H1 (cell line): ENCODE results near the gene CDC42SE2. TPM values are rescaled to one million over a fixed set of nuclear protein-coding genes. Genes with fewer than 3 reads are reported as not detected.

Experiments
- CTCF ChIA-PET: fragments of 300-600 bp; sonication (Branson Sonifier 250); formaldehyde crosslinking; loops from one replicate; lab custom pipeline; 2021; ENCODE audit not compliant: partially characterized antibody; lab: Charles Lee
- POLR2A ChIA-PET: fragments of 300-600 bp; sonication (Branson Sonifier 250); formaldehyde crosslinking; loops from one replicate; lab custom pipeline; 2021; ENCODE audit warnings: inconsistent platforms; ENCODE audit not compliant: partially characterized antibody; lab: Charles Lee
- DNase-seq, 2 experiments: peaks; one replicate each; pipeline versions ENCODE4 v3.0.0 to v3.0.0-alpha.2; 2010 to 2022; ENCODE audit warnings: low spot score in 2 of 2, low read depth in 1 of 2, mixed read lengths in 1 of 2
- FAIRE-seq: peaks from 2 replicates; lab custom pipeline; 2011; peaks lifted over from hg19 to GRCh38; lab: Jason Lieb, UNC
- H2AFZ ChIP-seq: 2 replicates; pipeline ENCODE4 v1.8.1; 2012; ENCODE audit warnings: low read length, inconsistent platforms
- H2AK5ac ChIP-seq: 2 replicates; pipeline ENCODE4 v1.6.1; 2013; ENCODE audit warnings: low read depth, low read length
- H2BK120ac ChIP-seq: replicated peaks from 2 replicates; pipeline ENCODE3; 2013; ENCODE audit warnings: low read depth, low read length, inconsistent platforms
- H2BK12ac ChIP-seq: 2 replicates; pipeline ENCODE4 v1.6.1; 2013; ENCODE audit warnings: low read depth, low read length
- H2BK15ac ChIP-seq: 2 replicates; pipeline ENCODE4 v1.6.1; 2013; ENCODE audit warnings: low read length
- H2BK20ac ChIP-seq: 2 replicates; pipeline ENCODE4 v1.6.1; 2013; ENCODE audit warnings: low read length
- H2BK5ac ChIP-seq: 2 replicates; pipeline ENCODE4 v1.6.1; 2013; ENCODE audit warnings: low read depth, low read length
- H3K14ac ChIP-seq: 2 replicates; pipeline ENCODE4 v1.6.1; 2013; ENCODE audit warnings: inconsistent platforms; ENCODE audit not compliant: insufficient read length
- H3K18ac ChIP-seq: 2 replicates; pipeline ENCODE4 v1.6.1; 2013; ENCODE audit warnings: low read length; ENCODE audit errors: extremely low read depth
- H3K23ac ChIP-seq: 2 replicates; pipeline ENCODE4 v1.6.1; 2013; ENCODE audit warnings: inconsistent platforms; ENCODE audit not compliant: insufficient read length
- H3K23me2 ChIP-seq: 2 replicates; pipeline ENCODE4 v1.6.1; 2013; ENCODE audit warnings: low read depth, low read length
- H3K27ac ChIP-seq: 2 replicates; pipeline ENCODE4 v1.6.1; 2011; ENCODE audit warnings: low read depth, low read length, inconsistent platforms
- H3K27me3 ChIP-seq, 4 experiments: replicated peaks in 1 of 4; 1 replicate in 1 of 4; 2 replicates in 3 of 4; pipeline versions ENCODE4 v1.6.1 to v1.8.1; 2011 to 2013; ENCODE audit warnings: low read length in 3 of 4, mild to moderate bottlenecking in 3 of 4, inconsistent platforms in 2 of 4, mixed read lengths in 2 of 4, moderate library complexity in 1 of 4; ENCODE audit not compliant: control insufficient read depth in 3 of 4, insufficient read depth in 3 of 4; ENCODE audit errors: extremely low read depth in 1 of 4
- H3K36me3 ChIP-seq, 4 experiments: 2 replicates each; pipeline versions ENCODE4 v1.6.1 to v1.8.1; 2011 to 2013; ENCODE audit warnings: mild to moderate bottlenecking in 4 of 4, low read length in 3 of 4, moderate library complexity in 2 of 4, control low read depth in 1 of 4, inconsistent platforms in 1 of 4; ENCODE audit not compliant: insufficient read depth in 4 of 4, control insufficient read depth in 2 of 4
- H3K4ac ChIP-seq: replicated peaks from 2 replicates; pipeline ENCODE3; 2013; ENCODE audit warnings: low read length, low read depth, mixed read lengths, inconsistent platforms; ENCODE audit not compliant: insufficient read length
- H3K4me1 ChIP-seq, 4 experiments: replicated peaks in 1 of 4; 1 replicate in 1 of 4; 2 replicates in 3 of 4; pipeline versions ENCODE4 v1.6.1 to v1.8.1; 2011 to 2013; ENCODE audit warnings: low read length in 3 of 4, inconsistent platforms in 2 of 4, mixed read lengths in 1 of 4; ENCODE audit not compliant: insufficient read depth in 4 of 4, control insufficient read depth in 3 of 4
- H3K4me2 ChIP-seq, 2 experiments: 2 replicates each; pipeline versions ENCODE4 v1.6.1 to v1.8.1; 2011 to 2013; ENCODE audit warnings: low read depth in 2 of 2, low read length in 2 of 2, control low read depth in 1 of 2, inconsistent platforms in 1 of 2, mild to moderate bottlenecking in 1 of 2; ENCODE audit not compliant: insufficient read depth in 1 of 2
- H3K4me3 ChIP-seq, 4 experiments: fragments of 200-600, 300-600 bp in 1 of 4; sonication (generic), shearing (Covaris generic), sonication (Bioruptor Twin) in 1 of 4; 2 replicates each; pipeline versions ENCODE4 v1.5.1 to v1.8.1; 2011 to 2016; ENCODE audit warnings: low read length in 4 of 4, low read depth in 3 of 4, control low read depth in 2 of 4, inconsistent platforms in 2 of 4, mild to moderate bottlenecking in 2 of 4, mixed read lengths in 1 of 4, moderate library complexity in 1 of 4; ENCODE audit not compliant: insufficient read depth in 2 of 4; ENCODE audit errors: extremely low read depth in 1 of 4
- H3K56ac ChIP-seq: replicated peaks from 2 replicates; pipeline ENCODE3; 2013; ENCODE audit warnings: low read depth, mild to moderate bottlenecking, mixed read lengths, low read length, inconsistent platforms; ENCODE audit not compliant: insufficient read length
- H3K79me1 ChIP-seq: 2 replicates; pipeline ENCODE4 v1.6.1; 2013; ENCODE audit warnings: low read depth, low read length, control low read depth
- H3K79me2 ChIP-seq, 2 experiments: 2 replicates each; pipeline versions ENCODE4 v1.6.1 to v1.8.1; 2012 to 2013; ENCODE audit warnings: low read length in 2 of 2, mild to moderate bottlenecking in 2 of 2, inconsistent platforms in 1 of 2; ENCODE audit not compliant: insufficient read depth in 2 of 2, control insufficient read depth in 1 of 2
- H3K9ac ChIP-seq, 4 experiments: replicated peaks in 1 of 4; 1 replicate in 1 of 4; 2 replicates in 3 of 4; pipeline versions ENCODE4 v1.6.1 to v1.8.1; 2011 to 2013; ENCODE audit warnings: low read depth in 3 of 4, low read length in 3 of 4, control low read depth in 2 of 4, mild to moderate bottlenecking in 2 of 4, moderate library complexity in 2 of 4, inconsistent platforms in 1 of 4; ENCODE audit errors: extremely low read depth in 1 of 4
- H3K9me3 ChIP-seq, 2 experiments: 2 replicates each; pipeline versions ENCODE4 v1.6.1 to v1.8.1; 2012 to 2013; ENCODE audit warnings: mild to moderate bottlenecking in 2 of 2, moderate library complexity in 2 of 2, control low read depth in 1 of 2, inconsistent platforms in 1 of 2, low read depth in 1 of 2, low read length in 1 of 2, mixed read lengths in 1 of 2; ENCODE audit not compliant: insufficient read depth in 2 of 2
- H4K20me1 ChIP-seq, 2 experiments: replicated peaks in 1 of 2; 2 replicates each; pipeline versions ENCODE3 to v1.8.1; 2011 to 2013; ENCODE audit warnings: inconsistent platforms in 2 of 2, low read length in 2 of 2, mild to moderate bottlenecking in 1 of 2; ENCODE audit not compliant: insufficient read depth in 2 of 2, control insufficient read depth in 1 of 2
- H4K5ac ChIP-seq: 2 replicates; pipeline ENCODE4 v1.6.1; 2013; ENCODE audit warnings: low read length, low read depth, mixed read lengths, inconsistent platforms; ENCODE audit not compliant: insufficient read length
- H4K8ac ChIP-seq: 2 replicates; pipeline ENCODE4 v1.8.0; 2013; ENCODE audit warnings: mild to moderate bottlenecking, moderate library complexity, low read length, inconsistent platforms; ENCODE audit not compliant: insufficient read depth; ENCODE audit errors: extremely low read depth
- H4K91ac ChIP-seq: replicated peaks from 2 replicates; pipeline ENCODE3; 2013; ENCODE audit warnings: low read length, mixed read lengths, inconsistent platforms; ENCODE audit not compliant: insufficient read length
- CTBP2 ChIP-seq: IDR thresholded peaks from 2 replicates; pipeline ENCODE4 v1.7.0; 2011; ENCODE audit warnings: borderline replicate concordance, mild to moderate bottlenecking, moderate library complexity, mixed read lengths, low read length; ENCODE audit not compliant: insufficient read depth, insufficient read length
- EP300 ChIP-seq, 2 experiments: IDR thresholded peaks; 1 replicate in 1 of 2; 2 replicates in 1 of 2; pipeline ENCODE4 v1.6.1; 2011 to 2012; ENCODE audit warnings: low read depth in 2 of 2, low read length in 2 of 2, mild to moderate bottlenecking in 2 of 2, borderline replicate concordance in 1 of 2, inconsistent platforms in 1 of 2, moderate library complexity in 1 of 2
- GABPA ChIP-seq: IDR thresholded peaks from 2 replicates; pipeline ENCODE4 v1.6.1; 2011; ENCODE audit warnings: mild to moderate bottlenecking, low read length, moderate library complexity, borderline replicate concordance; ENCODE audit not compliant: insufficient read depth
- GTF2F1 ChIP-seq: IDR thresholded peaks from 2 replicates; pipeline ENCODE4 v1.6.1; 2012; ENCODE audit warnings: low read depth, low read length, improper control_type of control experiment, borderline replicate concordance
- POLR2AphosphoS5 ChIP-seq: IDR thresholded peaks from 2 replicates; pipeline ENCODE4 v1.6.1; 2011; ENCODE audit warnings: low read depth, low read length
- RFX5 ChIP-seq: IDR thresholded peaks from 2 replicates; pipeline ENCODE4 v1.6.1; 2011; ENCODE audit warnings: low read depth, low read length, improper control_type of control experiment, borderline replicate concordance
- SAP30 ChIP-seq: fragments of 300-600 bp; sonication (generic); IDR thresholded peaks from 2 replicates; pipeline ENCODE4 v1.7.1; 2012; ENCODE audit warnings: low read length, moderate library complexity, mild to moderate bottlenecking, inconsistent platforms; ENCODE audit not compliant: insufficient read depth, insufficient replicate concordance
- SIN3A ChIP-seq, 2 experiments: IDR thresholded peaks in 1 of 2; conservative IDR thresholded peaks in 1 of 2; 2 replicates each; pipeline ENCODE4 v1.6.1; 2011 to 2012; ENCODE audit warnings: low read length in 2 of 2, improper control_type of control experiment in 1 of 2, low read depth in 1 of 2, mild to moderate bottlenecking in 1 of 2
- SUZ12 ChIP-seq: fragments of 200-600 bp; sonication (generic); IDR thresholded peaks from 2 replicates; pipeline ENCODE4 v1.6.1; 2012; ENCODE audit warnings: mild to moderate bottlenecking, inconsistent platforms, low read length, moderate library complexity, mixed read lengths
- TAF7 ChIP-seq: optimal IDR thresholded peaks from 2 replicates; pipeline ENCODE3; 2011; ENCODE audit warnings: low read depth, mild to moderate bottlenecking, inconsistent platforms, low read length, moderate library complexity, borderline replicate concordance
- YY1 ChIP-seq: IDR thresholded peaks from 2 replicates; pipeline ENCODE4 v1.6.1; 2011; ENCODE audit warnings: low read depth, mild to moderate bottlenecking, low read length
- ZNF274 ChIP-seq: IDR thresholded peaks from 2 replicates; pipeline ENCODE4 v1.7.0; 2012; ENCODE audit warnings: low read length, borderline replicate concordance; ENCODE audit errors: extremely low read depth
- WGBS, 2 experiments: shearing (Covaris generic) in 1 of 2; methylation state at CpG; one replicate each; pipeline versions ENCODE4 v1.1.6 to v1.1.7; 2013 to 2015; ENCODE audit warnings: low lambda C conversion rate in 2 of 2, mixed read lengths in 2 of 2, inconsistent platforms in 1 of 2, low coverage in 1 of 2, missing lambda C conversion rate in 1 of 2; ENCODE audit not compliant: insufficient replicate concordance in 2 of 2, insufficient coverage in 1 of 2, insufficient read length in 1 of 2; ENCODE audit errors: extremely low coverage in 1 of 2, missing lambda C conversion rate in 1 of 2; 5-methylcytosine and 5-hydroxymethylcytosine counted together
- polyA plus RNA-seq, 7 experiments: library from polyadenylated mRNA; depleted of rRNA in 3 of 7; stranded (reverse) in 5 of 7; unstranded in 2 of 7; fragments of >200 nt in 5 of 7; fragments of 200-250 nt in 2 of 7; gene quantifications; 1 replicate in 5 of 7; 2 replicates in 1 of 7; 4 replicates in 1 of 7; pipeline versions ENCODE4 v1.2.1 to v1.2.3, GENCODE V29; 2011 to 2013; ENCODE audit warnings: missing spikeins in 2 of 7, mixed read lengths in 2 of 7
- total RNA-seq: library from RNA; stranded (reverse); fragmentation: NEBNext Ultra II Directional; extraction: Animal tissue kit (Norgen Biotek cat#: 25700); gene quantifications from 2 replicates; pipeline ENCODE4 v1.2.1, GENCODE V29; 2021
- TF ChIP-seq, protein P1 (sequence below): IDR thresholded peaks from 2 replicates; pipeline ENCODE4 v1.6.1; 2012; ENCODE audit warnings: inconsistent platforms

Gene CDC42SE2
- total and polyA plus RNA-seq, 2 of the 8 experiments (the other 6 are each of a cell fraction or from before 2014, with no cell fraction given), result 16.7 to 30.8 TPM

DNA sequence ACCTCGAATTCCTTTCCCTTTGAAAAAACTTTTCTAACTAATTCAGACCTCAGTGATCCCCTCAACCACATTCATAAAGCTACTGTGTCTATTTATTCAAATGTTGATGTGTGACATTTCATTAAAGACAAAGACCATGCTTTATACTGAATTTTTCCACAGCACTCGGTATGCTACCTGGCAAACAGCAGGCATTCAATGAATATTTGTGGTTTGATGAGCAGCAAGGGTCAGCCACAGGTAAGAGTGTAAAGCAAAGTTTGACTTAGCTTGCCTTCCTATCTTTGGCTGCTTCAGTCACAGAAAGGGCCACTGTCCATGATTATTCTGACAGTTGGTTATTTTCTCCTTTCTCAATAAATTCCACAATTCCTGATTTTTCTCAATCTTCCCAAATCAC, 5.1 kb upstream of the CDC42SE2 start:
- Histone ChIP-seq H3K36me3 (no peaks in the 10 kb centered on the region), H3K27ac (no peak overlapping the region), H2AK5ac (no peak overlapping the region), H3K4me2 (no peak overlapping the region), H3K9ac (no peak overlapping the region), H3K79me2 (no peaks in the 10 kb centered on the region), H4K8ac (no peak overlapping the region), H3K56ac (no peak overlapping the region), H4K5ac (no peak overlapping the region), H3K23ac (no peak overlapping the region), H2BK12ac (no peak overlapping the region), H2AFZ (0 out of 2 replicates have a peak overlapping the region, but pooled peaks have one; percentile 47), H2BK20ac (no peak overlapping the region), H3K79me1 (no peaks in the 10 kb centered on the region), H3K4me3 (no peak overlapping the region), H3K27me3 (no peaks in the 10 kb centered on the region), H3K4ac (no peak overlapping the region), H3K14ac (no peak overlapping the region), H3K4me1 (peaks cover 0 to 2% (median 0%) of the 10 kb centered on the region in 4 experiments; a peak in 2 of 7 replicates), H4K20me1 (no peaks in the 10 kb centered on the region), H4K91ac (no peak overlapping the region), H3K9me3 (no peaks in the 10 kb centered on the region), H2BK15ac (no peak overlapping the region), H2BK120ac (no peak overlapping the region), H3K23me2 (peaks cover 2% of the 10 kb centered on the region; the same call in 1 of the 2 replicates), H3K18ac (no peak overlapping the region), H2BK5ac (no peak overlapping the region)
- FAIRE-seq, result peak; percentile 45
- 63% methylated on average over 2 of the region's 2 CpGs; no CpG with 5 or more reads in 1 of the 2 experiments for WGBS, 2 experiments
- CTCF ChIA-PET, result interaction anchor here (1.2 to 1.4 kb wide), 2 partner anchors 120 to 123 kb away, joined by 3 to 5 read pairs; no protein-coding TSS in a partner anchor
- POLR2A ChIA-PET, result no interaction called here
- DNase-seq, result no peak
- TF ChIP-seq TAF7 (no peak), POLR2AphosphoS5 (no peak), SIN3A (conservative IDR thresholded peaks at IDR 0.05 in 1 of 2, IDR thresholded peaks at IDR 0.05 in 1 of 2; ENCODE audit: low read depth in 1 of 2, low read length in 2 of 2) (no peak), SUZ12 (no peak), CTBP2 (no peak), ZNF274 (no peak), RFX5 (no peak), EP300 (IDR thresholded peaks at IDR 0.05; ENCODE audit: borderline replicate concordance in 1 of 2, low read depth in 2 of 2, low read length in 2 of 2) (no peak), GABPA (no peak), SAP30 (no peak), YY1 (no peak), GTF2F1 (no peak)
- TF ChIP-seq, protein P1, sequence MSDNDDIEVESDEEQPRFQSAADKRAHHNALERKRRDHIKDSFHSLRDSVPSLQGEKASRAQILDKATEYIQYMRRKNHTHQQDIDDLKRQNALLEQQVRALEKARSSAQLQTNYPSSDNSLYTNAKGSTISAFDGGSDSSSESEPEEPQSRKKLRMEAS, result no peak
